ENCODE results near the gene MPHOSPH9. TPM values are rescaled to one million over a fixed set of nuclear protein-coding genes. Genes with fewer than 3 reads are reported as not detected.

MPHOSPH9 gene
- total RNA-seq, 2 donors from 2014 or later = 68.4 to 85.3 TPM

DNA sequence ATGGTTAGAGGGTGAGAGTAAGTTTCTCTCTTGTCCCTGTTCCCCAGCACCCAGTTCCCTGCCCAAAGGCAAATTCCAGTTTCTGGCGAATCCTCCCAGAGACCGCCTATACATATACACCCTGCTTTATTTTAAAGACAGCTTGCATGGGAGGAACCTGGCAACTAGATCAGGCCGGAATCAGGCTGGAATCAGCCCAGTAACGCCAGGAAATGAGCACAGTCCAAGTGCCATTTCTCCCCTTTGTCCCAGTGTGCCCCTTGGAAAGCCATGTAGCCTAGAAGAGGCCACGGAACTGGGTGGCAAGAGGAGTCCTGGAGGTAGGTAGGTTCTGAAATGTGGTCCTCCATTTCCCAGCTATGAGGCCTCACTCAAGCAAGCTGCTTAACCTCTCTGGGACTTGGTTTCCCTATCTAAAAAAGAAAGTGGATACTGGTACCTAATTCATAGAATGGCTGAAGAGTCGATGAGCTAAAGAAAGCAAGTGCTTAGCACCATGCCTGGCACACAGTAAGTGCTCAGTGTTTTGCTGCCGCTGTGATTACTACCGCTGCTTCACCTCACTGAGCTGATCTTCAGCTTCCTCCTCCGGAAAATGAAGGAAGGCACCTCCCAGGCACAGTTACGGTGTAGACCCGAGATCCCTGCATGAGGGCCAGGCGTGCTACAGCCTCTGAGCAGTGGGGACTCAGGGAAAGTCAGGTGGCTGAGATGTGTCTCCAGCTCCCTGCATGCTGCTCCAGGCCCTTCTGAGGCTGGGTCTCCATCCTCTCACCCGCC, 118.4 kb downstream of the MPHOSPH9 start:
- H3K9me3 ChIP-seq (ENCODE audit: control insufficient read depth, low read length) = no peaks in the 10 kb centered on the region
- H3K4me3 ChIP-seq (ENCODE audit: low read length) = no peak overlapping the region
- no peaks in the 10 kb centered on the region for H3K27me3 ChIP-seq (ENCODE audit: control insufficient read depth, insufficient read depth, low read length, poor library complexity, severe bottlenecking)
- H3K27ac Mint-ChIP-seq = no peak overlapping the region
- peak; percentile 39 for DNase-seq
- WGBS, 2 experiments (ENCODE audit: insufficient coverage in 1 of 2, insufficient read length in 1 of 2) = 89 to 97% methylated on average over 9 to 13 of the region's 13 CpGs
- peaks cover 12% of the 10 kb centered on the region for H3K4me1 Mint-ChIP-seq
- no peak overlapping the region for H3K9ac ChIP-seq (ENCODE audit: extremely low read depth, low read length, poor library complexity, severe bottlenecking)
- no peaks in the 10 kb centered on the region for H3K4me1 ChIP-seq (ENCODE audit: control insufficient read depth, insufficient read depth, low read length)
- H3K9me3 Mint-ChIP-seq = no peaks in the 10 kb centered on the region
- no peak overlapping the region for H3K4me3 Mint-ChIP-seq
- no peaks in the 10 kb centered on the region for H3K36me3 Mint-ChIP-seq (ENCODE audit: low read depth)
- H3K36me3 ChIP-seq (ENCODE audit: control insufficient read depth, insufficient read depth, low read length) = no peaks in the 10 kb centered on the region
- TF ChIP-seq, protein P1, sequence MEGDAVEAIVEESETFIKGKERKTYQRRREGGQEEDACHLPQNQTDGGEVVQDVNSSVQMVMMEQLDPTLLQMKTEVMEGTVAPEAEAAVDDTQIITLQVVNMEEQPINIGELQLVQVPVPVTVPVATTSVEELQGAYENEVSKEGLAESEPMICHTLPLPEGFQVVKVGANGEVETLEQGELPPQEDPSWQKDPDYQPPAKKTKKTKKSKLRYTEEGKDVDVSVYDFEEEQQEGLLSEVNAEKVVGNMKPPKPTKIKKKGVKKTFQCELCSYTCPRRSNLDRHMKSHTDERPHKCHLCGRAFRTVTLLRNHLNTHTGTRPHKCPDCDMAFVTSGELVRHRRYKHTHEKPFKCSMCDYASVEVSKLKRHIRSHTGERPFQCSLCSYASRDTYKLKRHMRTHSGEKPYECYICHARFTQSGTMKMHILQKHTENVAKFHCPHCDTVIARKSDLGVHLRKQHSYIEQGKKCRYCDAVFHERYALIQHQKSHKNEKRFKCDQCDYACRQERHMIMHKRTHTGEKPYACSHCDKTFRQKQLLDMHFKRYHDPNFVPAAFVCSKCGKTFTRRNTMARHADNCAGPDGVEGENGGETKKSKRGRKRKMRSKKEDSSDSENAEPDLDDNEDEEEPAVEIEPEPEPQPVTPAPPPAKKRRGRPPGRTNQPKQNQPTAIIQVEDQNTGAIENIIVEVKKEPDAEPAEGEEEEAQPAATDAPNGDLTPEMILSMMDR (conservative IDR thresholded peaks at IDR 0.05) = no peak
- no peaks in the 10 kb centered on the region for H3K27me3 Mint-ChIP-seq (ENCODE audit: insufficient read depth)
- H3K27ac ChIP-seq (ENCODE audit: low read depth, low read length) = no peak overlapping the region

DNA sequence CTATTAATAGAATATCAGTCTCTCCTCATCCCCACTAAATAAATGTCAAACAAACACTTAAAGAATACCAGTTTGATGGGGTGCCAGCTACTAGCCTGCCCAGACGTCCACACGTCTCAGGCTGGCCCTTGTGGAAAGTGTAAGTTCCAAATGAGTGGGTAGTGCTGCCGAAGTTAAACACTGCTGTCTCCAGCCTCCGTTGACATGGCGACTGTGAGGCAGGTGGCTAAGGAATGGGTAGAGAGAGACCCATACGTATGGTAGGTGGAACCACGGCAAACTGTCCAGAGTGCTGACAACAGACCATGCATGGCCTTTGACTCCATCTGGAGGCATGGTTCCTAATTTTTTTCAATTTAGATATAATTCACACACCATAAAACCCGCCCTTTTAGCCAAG, 119.9 kb downstream of the MPHOSPH9 start:
- Mint-ChIP-seq H3K27me3 (ENCODE audit: insufficient read depth) (no peaks in the 10 kb centered on the region), H3K4me1 (peaks cover 17% of the 10 kb centered on the region), H3K36me3 (ENCODE audit: low read depth) (peaks cover 2% of the 10 kb centered on the region), H3K4me3 (no peak overlapping the region), H3K9me3 (no peaks in the 10 kb centered on the region), H3K27ac (no peak overlapping the region)
- Histone ChIP-seq H3K4me1 (ENCODE audit: control insufficient read depth, insufficient read depth, low read length) (no peaks in the 10 kb centered on the region), H3K27me3 (ENCODE audit: control insufficient read depth, insufficient read depth, low read length, poor library complexity, severe bottlenecking) (no peaks in the 10 kb centered on the region), H3K27ac (ENCODE audit: low read depth, low read length) (no peak overlapping the region), H3K9ac (ENCODE audit: extremely low read depth, low read length, poor library complexity, severe bottlenecking) (no peak overlapping the region), H3K9me3 (ENCODE audit: control insufficient read depth, low read length) (no peaks in the 10 kb centered on the region), H3K4me3 (ENCODE audit: low read length) (no peak overlapping the region), H3K36me3 (ENCODE audit: control insufficient read depth, insufficient read depth, low read length) (no peaks in the 10 kb centered on the region)
- peak; percentile 47 for DNase-seq
- TF ChIP-seq, protein P1 (conservative IDR thresholded peaks at IDR 0.05) = no peak
- 83 to 90% methylated on average over 6 to 8 of the region's 8 CpGs for WGBS, 2 experiments (ENCODE audit: insufficient coverage in 1 of 2, insufficient read length in 1 of 2)

DNA sequence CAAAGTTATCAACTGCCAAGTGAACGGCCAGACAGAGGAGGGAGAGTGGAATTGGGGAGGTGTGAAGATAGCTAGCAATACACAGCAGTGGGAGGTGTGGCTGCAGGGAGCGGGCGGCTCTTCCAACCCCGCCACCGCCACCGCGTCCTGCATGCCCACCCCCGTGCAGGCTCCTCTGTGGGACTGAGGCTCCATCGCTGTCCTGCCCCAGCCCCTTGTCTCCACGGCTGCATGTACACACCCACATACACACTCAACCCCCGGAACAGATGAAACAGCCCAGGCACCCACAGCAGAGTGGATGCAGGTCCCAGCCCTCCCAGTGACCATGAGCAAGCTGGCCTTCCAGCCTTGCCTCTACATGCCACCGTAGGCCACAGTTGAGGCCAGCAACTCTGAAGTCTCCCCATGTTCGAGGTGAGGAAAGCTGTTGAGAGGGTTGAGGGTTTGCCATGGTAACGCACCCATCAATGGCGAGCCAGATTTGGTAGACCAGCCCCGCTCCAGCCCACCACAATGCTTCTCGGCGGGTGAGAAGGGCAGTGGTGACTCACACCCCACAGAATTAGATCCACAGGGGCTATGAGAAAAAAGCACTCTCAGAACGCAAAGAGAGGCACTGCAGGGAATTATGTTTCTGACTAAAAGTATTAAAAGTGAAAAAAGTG, 121.3 kb downstream of the MPHOSPH9 start:
- 87 to 88% methylated on average over 12 to 19 of the region's 19 CpGs for WGBS, 2 experiments (ENCODE audit: insufficient coverage in 1 of 2, insufficient read length in 1 of 2)
- no peaks in the 10 kb centered on the region for H3K27me3 ChIP-seq (ENCODE audit: control insufficient read depth, insufficient read depth, low read length, poor library complexity, severe bottlenecking)
- peaks cover 3% of the 10 kb centered on the region for H3K4me1 ChIP-seq (ENCODE audit: control insufficient read depth, insufficient read depth, low read length)
- H3K9ac ChIP-seq (ENCODE audit: extremely low read depth, low read length, poor library complexity, severe bottlenecking) = no peak overlapping the region
- peak overlapping the region; percentile 44 for H3K27ac Mint-ChIP-seq
- H3K36me3 Mint-ChIP-seq (ENCODE audit: low read depth) = peaks cover 2% of the 10 kb centered on the region
- H3K4me3 Mint-ChIP-seq = no peak overlapping the region
- H3K4me3 ChIP-seq (ENCODE audit: low read length) = no peak overlapping the region
- TF ChIP-seq, protein P1 (conservative IDR thresholded peaks at IDR 0.05) = no peak
- H3K4me1 Mint-ChIP-seq = peaks cover 31% of the 10 kb centered on the region
- peak overlapping the region; percentile 22 for H3K27ac ChIP-seq (ENCODE audit: low read depth, low read length)
- no peaks in the 10 kb centered on the region for H3K36me3 ChIP-seq (ENCODE audit: control insufficient read depth, insufficient read depth, low read length)
- peak; percentile 57 for DNase-seq
- no peaks in the 10 kb centered on the region for H3K9me3 Mint-ChIP-seq
- no peaks in the 10 kb centered on the region for H3K9me3 ChIP-seq (ENCODE audit: control insufficient read depth, low read length)
- no peaks in the 10 kb centered on the region for H3K27me3 Mint-ChIP-seq (ENCODE audit: insufficient read depth)

Measured in endodermal cell (in vitro differentiated cells).